SIG-M5 treated with dmso at 0.1 percent for 504 hours (cell line): ENCODE measurements around the gene MAGEH1.
"Not testable (repeated sequence)": the region's sequence is repeated elsewhere in the genome, so short reads cannot be mapped to it uniquely, and the experiment has no call there.

Experiments
- DNase-seq: peaks from one replicate; lab custom pipeline; 2025; ENCODE audit not compliant: unreplicated experiment; lab: John Stamatoyannopoulos, UW

The MAGEH1 gene, protein sequence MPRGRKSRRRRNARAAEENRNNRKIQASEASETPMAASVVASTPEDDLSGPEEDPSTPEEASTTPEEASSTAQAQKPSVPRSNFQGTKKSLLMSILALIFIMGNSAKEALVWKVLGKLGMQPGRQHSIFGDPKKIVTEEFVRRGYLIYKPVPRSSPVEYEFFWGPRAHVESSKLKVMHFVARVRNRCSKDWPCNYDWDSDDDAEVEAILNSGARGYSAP

DNA sequence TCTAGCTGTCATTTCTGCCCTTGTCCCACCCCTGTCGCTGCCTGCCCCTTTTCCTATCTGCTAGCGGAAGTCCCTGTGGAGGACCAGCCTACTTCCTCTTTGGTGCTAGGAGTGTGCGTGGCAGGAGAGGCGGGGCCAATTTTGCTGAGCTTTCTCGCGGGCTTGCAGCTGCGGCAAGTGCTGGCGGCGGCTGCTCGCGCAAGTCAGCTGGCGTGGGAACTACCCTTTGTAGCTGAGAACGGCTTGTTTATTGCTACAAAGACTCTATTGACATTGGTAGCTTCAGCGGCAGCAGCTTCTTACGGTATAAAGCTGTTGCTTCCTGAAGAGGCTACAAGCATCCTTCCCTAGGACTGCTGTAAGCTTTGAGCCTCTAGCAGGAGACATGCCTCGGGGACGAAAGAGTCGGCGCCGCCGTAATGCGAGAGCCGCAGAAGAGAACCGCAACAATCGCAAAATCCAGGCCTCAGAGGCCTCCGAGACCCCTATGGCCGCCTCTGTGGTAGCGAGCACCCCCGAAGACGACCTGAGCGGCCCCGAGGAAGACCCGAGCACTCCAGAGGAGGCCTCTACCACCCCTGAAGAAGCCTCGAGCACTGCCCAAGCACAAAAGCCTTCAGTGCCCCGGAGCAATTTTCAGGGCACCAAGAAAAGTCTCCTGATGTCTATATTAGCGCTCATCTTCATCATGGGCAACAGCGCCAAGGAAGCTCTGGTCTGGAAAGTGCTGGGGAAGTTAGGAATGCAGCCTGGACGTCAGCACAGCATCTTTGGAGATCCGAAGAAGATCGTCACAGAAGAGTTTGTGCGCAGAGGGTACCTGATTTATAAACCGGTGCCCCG lies at the start of gene MAGEH1:
TSS of gene MAGEH1 (plus strand) at position 138 of the 843 bp plus-strand sequence. CDS start at position 386, 248 bp downstream.
- DNase-seq: peak; percentile 82

DNA sequence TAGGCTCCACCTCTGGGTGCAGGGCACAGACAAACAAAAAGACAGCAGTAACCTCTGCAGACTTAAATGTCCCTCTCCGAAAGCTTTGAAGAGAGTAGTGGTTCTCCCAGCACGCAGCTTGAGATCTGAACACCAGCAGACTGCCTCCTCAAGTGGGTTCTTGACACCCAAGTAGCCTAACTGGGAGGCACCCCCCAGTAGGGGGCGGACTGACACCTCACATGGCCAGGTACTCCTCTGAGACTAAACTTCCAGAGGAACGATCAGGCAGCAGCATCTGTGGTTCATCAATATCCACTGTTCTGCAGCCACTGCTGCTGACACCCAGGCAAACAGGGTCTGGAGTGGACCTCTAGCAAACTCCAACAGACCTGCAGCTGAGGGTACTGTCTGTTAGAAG lies 24.8 kb upstream of the MAGEH1 start:
- not testable (repeated sequence) for DNase-seq

DNA sequence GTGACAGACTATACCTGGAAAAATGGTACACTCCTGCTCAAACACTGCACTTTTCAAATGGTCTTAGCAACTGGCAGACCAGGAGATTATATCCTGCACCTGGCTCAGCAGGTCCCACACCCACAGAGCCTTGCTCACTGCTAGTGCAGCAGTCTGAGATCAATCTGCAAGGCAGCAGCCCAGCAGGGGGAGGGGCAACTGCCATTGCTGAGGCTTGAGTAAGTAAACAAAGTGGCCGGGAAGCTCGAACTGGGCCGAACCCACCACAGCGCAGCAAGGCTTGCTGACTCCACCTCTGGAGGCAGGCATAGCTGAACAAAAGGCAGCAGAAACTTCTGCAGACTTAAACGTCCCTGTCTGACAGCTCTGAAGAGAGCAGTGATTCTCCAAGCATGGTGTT lies 8.5 kb upstream of the MAGEH1 start:
- not testable (repeated sequence) for DNase-seq

DNA sequence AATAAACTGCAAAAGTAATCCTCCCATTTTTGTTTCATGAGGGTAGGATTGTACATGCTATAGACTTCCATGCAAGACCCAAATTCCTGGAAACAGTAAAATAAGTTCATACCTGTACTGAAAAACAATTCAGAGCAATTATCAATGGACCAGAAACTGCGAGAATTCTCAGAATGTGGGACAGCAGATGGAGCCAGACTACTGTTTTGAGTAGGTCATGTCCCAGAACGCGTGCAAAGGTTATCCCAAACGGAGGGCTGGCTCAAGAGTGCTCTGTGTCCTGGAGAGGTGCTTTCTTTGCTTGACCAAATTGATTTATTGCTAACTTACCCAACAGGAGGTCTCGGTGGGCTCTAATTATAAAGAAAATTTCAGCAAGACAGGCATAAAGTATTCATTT lies 1.7 kb upstream of the MAGEH1 start:
- no peak for DNase-seq

DNA sequence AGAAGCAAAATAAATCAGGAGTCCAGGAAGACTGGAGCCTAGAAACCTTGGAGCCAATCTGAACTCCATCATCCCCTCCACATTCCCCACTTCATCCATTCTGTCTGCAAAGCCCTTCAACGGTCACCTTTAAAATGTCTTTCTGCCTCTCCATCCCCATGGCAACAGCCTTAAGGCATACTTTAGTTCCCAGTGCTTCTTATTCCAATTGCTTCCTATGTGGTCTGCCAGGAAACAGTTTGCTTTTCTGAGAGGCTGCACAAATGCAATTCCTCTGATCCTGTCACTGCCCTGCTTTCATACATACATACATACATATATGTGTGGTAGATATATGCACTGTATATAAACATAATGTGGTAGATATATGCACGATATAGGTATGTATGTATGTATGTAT lies 786 bp upstream of the MAGEH1 start:
- DNase-seq: no peak

DNA sequence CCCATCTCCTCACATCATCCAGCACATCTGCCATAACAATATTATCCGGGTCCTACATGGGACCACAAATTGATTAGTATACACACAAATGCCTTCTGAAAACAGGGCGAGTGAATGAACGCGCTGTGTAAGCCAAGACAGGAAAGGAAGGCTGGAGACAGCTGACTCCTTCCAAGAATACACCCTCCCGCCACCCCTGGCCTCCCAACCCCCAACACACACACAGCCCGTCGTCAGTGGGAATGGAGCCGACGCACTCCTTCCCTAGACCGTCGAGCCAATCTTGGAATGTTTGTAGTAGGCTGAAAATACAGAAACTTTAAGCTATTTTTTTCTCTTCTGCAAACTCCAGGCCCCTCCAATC lies 319 bp upstream of the MAGEH1 start:
- no peak for DNase-seq

DNA sequence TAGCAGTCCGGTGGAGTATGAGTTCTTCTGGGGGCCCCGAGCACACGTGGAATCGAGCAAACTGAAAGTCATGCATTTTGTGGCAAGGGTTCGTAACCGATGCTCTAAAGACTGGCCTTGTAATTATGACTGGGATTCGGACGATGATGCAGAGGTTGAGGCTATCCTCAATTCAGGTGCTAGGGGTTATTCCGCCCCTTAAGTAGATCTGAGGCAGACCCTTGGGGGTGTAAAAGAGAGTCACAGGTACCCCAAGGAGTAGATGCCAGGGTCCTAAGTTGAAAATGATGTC lies 852 bp downstream of the MAGEH1 start:
- no peak for DNase-seq

DNA sequence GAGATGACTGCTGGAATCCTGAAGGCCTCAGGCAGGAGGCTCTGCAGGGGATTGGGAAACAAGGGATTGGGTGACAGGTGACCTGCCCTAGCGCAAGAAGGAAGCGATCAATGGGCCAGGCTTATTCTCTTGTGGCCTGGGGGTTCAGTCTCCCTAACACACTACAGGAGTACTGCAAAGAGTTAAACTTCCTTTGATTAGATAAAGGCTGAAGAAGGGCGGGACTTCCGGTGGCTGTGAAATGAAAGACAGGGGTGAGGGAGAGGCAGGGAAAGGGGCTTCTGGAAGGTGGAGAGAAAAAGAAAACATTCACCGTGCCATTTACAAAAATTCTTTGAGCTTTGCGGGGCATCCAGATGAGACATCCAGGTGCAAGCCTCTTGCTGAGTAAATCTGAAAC lies 3.8 kb downstream of the MAGEH1 start:
- DNase-seq: not testable (repeated sequence)

DNA sequence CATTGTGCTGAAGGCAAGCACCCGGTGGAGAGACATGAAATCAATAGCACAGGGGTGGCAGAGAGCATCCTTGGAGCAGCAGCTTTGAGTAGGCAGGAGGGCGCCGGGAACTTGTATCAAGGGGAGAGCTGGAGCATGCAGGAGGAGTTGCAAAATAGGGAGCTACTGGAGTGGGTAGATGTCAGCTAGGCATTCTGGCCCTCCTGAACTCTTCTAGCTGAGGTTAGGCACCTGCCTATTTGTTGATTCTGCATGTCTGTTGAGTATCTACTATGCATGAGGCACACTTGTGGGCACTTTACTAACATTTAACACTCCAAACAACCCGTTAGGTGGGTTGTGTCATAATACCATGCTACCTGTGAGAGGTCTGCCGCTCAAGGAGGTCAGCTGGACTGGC lies 7.5 kb downstream of the MAGEH1 start:
- not testable (repeated sequence) for DNase-seq

DNA sequence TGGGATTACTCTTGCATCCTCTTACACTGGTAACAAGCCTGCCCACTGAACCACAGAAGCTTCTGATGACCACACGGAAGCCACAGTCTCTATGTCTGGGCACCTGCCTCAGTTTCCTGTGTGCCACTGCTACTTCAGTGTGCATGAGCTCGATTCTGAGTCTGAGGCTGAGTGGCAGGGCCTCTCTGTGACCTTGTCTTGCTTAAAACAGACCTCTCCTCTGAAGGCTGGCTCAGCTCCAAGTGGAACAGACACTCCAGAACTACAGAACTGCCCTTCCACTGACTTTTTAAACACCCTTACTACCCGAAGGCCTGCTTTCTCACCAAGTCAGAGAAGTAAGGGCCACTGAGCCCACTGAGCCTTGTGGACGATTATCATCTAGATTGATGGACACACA lies 8.0 kb downstream of the MAGEH1 start:
- not testable (repeated sequence) for DNase-seq

DNA sequence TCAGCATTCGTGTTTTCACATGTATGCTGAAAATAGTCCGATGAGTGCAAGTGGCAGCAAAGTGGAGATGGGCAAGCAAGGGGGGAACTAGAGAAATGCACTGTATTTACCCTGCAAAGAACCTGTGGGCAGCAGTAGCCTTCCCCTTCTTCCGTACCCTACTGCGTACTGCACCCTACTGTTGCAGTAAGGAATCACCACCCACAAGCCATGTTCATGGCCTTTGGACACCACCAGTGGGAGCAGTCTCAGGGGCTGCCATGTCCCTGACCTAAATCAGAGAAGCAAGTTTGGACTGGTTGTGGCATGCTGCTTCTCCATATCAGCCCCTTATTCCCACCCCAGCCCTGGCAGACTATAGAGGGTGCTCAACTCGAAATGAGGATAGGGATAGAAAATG lies 12.1 kb downstream of the MAGEH1 start:
- not testable (repeated sequence) for DNase-seq

DNA sequence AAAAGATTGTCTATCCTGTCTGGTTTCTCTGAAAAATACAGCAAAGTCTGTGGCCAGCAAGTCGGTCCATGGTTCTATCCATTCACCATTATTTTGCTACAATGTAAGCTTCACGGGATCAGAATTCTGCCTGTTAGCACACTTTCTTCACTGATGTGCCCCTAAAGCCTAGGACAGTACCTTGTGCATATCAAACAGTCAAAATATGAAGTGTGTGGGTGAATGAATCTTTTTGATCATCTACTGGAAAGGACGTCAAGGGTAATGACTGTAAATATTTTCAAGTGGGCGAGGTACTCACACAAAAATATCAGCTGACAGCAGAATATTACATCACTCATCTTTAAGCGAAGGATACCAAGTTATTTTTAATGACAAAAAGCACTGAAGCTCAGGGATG lies 13.2 kb downstream of the MAGEH1 start:
- DNase-seq: not testable (repeated sequence)

DNA sequence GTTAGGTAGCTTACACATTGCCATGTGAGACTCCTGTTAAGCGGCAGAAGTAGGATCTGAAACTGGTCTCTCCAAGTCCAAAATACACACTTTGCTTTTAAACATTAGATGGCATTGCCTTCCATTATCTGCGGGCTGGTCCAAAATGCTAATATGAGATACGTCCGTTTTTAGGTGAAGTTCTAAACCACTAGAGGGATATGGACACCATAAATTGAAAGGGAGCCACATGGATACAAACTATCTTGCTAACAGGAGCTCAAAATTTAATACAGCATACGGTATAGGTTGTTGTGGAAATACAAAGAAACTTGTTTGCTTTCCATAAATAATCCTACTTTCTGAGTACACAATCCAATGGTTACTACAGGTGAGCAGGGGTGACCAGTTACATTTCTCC lies 13.9 kb downstream of the MAGEH1 start:
- not testable (repeated sequence) for DNase-seq

DNA sequence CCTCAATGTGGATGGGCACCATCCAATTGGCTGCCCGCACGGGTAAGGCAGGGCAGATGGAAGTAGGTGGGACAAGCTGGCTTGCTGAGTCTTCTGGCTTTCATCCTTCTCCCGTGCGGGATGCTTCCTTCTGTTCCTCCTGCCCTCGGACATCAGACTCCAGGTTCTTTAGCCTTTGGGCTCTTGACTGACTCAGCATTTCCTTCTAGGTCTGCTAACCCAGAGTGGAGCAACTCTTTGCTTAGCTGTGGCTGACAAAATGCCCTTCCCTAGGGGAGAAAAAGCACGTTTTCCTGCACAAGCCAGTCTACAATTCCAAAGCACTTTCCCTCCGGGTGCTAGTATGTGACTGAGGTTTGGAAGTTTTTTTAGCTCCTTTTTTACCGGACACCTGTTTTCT lies 28.0 kb downstream of the MAGEH1 start:
- DNase-seq: not testable (repeated sequence)

DNA sequence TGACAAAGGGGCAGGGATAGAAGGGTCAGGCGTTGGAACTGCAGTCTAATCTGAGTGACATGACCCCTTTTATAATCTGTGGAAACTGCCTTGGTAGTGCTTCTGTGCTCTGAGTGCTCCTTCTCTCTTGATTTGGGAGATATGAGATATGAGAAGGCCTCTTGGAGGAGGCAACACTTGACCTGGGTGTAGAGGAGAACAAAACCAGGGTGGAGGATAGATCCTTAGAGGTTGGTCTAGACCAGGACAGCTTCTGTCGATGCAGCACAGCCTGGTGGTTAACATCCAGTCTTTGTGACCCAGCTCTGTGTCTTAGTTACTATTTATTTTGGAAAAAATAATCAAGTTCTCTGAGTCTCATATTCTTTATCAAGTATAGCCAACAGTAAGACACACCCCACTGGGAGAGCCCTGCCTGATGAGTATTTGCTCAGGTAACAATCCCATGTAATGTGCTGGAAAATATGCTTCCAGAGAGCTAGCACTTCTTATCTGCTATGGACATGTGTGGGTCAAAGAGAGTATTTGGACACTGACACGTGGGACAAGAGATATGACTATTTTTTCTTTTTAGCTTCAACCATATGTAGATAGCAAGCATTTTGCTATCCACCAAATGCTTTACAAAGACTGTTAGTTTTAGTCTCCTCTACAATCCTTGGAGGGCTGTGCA lies 28.6 kb downstream of the MAGEH1 start:
- no peak for DNase-seq

DNA sequence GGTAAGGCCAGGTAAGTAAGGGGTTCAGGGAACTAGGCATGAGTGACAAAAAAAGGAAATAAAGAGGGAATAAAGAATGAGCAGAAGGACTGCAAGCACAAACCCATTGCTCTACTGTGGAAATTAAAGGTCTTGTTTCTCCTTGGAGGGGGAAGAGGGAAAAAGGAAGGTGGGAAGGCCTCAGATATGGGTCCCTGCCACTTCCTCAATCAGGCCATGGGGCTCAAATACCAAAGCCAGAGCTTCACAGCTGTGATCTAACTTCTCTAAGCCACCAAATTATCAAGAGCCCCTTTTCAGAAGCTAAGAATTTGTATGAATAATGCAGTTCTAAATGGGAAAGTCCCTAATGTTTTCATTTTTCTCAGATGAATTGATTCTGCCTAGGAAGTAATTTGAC lies 33.0 kb downstream of the MAGEH1 start:
- no peak for DNase-seq

DNA sequence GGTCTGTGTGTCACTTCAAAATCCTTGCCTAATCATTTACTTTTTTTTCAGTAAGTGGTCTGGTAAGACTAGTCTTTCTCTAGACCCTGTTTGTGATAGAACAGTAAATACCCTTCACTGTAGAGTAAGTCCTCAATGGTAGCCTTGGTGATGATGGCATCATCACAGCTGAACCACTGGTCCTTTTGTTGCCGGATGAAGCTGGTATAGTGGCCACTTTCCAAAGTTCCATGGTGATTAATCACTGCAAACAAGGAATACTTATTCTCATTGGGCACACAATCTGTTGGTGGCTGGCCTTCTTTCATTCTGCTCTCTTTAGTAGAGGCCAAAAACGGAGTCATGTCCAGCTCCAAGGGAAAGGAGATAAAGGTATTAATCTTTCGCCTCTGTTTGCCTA lies 34.8 kb downstream of the MAGEH1 start:
- no peak for DNase-seq

DNA sequence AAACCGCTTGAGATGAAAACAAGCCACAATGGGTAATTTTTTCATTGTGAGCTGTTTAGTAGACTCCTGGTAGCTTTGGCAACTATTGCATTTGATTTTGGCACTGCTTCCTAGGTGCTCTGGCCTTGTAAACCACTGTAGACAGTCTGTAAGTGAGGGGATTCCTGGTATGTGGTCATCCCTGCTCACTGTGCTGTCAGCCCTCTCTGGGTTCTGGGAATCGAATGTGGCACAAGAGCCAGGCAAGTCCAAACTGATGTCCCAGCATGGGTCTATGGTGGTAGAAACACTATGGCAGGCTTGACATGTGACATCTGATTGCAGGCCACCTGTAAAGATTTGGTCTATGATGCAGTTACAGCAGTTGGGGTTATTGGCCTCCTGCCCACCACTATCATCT lies 35.2 kb downstream of the MAGEH1 start:
- DNase-seq: no peak

DNA sequence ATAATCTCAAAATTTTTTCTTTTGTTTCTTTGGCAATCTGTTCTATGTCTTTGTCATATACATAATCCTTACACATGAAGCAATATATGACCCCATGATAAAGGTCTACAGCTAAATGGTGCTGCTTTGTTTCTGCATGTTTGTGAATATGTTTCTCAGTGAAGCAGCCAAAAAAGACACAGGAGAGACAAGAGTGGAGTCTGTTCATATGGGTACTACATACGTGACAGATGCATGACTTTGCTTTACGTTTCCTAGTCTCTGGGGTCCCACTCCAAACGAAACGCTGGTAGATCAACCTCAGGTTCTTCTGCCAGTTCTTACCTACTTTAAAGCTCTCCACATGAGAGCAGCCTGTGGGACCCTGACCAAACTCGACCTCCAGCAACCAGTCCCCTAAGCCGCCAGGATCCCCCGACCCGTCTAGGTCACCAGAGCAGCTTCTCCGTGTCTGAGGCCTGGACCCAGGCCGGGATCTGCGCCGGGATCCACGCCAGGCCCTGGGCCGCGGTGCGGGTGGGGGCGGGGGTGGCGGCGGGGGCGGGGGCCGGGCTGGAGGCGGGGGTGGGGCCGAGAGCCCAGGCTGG lies 36.2 kb downstream of the MAGEH1 start:
- DNase-seq: no peak

DNA sequence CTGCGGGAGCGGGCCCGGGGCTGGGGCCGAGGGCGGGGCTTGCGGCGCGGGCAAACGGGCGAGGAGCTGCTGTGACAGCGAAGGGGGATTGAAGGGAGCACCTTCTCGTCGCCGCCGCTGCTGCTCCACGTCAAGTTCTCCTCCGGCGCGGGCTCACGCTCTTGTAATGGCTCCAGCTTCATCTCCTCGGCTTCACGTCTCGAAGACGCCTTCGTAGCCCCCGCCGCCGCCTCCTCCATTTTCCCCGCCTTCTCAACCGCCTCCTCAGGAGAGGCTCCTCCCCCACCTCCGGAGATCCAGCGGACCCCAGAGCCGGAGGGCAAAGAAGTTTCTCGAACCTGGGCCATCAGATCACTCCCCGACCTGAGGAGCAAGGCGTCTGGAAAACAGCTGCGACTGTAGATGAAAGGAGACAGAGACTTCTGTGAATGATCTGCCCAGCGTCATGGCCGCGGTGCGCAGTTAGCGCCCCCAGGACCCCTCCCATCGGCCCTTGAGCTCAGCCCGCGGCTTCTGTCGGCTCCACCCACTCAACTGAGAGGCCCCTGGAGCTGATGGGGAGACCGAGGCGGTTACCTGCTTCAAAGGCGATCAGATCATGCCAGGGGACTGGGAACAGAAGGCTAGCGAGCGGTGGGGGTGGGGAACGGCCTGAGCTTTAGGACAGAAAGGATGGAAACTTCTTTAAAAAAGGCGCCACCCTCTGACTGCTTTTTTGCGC lies 36.8 kb downstream of the MAGEH1 start:
- peak; percentile 57 for DNase-seq

DNA sequence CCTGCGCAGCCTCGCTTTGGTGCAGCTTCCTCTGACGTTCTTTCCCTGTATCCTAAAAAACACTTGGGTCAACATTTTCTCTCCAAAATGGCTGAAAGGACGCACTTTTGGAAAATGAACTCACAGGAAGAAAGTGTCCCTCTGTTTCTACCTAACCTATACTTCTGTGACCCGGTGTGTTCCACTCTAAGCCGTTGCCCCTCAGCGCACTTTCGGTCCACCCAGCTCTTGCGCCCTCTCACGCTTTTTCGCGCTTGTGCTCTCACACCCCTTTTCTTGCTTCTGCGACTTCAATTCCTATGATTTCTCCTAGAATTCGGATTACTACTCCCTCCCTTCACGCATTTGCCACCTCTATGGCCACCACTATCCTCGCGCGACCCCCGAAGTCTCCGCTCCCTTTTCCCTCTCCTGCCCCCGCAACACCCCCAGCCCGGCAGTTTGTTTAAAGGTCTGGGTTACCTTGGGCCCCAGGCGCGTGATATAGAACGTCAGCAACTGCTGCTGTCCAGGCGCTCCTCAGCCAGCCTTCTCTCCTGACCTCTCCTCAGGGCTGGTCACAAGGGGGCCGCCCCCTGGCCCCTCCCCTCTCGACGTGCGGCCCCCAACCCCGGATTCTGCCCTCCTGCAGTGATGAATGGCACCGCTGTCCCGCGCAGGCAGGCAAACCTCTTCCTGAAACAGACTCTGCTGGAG lies 37.5 kb downstream of the MAGEH1 start, which contains the start of gene USP51:
TSS of gene USP51 (minus strand) at position 535 of the 696 bp plus-strand sequence. CDS start 909 bp downstream, outside the sequence.
- peak; percentile 57 for DNase-seq
